Measurements from ENCODE around the gene LRFN2.

The LRFN2 gene

GRCh38 chr6:40342723-40343122, 244.4 kb downstream of the LRFN2 start:
- Mint-ChIP-seq H3K27ac (no peak overlapping the region), H3K36me3 (ENCODE audit: low read depth) (no peaks in the 10 kb centered on the region), H3K4me1 (ENCODE audit: low read depth) (no peaks in the 10 kb centered on the region), H3K9me3 (no peaks in the 10 kb centered on the region), H3K4me3 (no peak overlapping the region), H3K27me3 (ENCODE audit: low read depth) (peaks cover 11% of the 10 kb centered on the region)
- DNase-seq (ENCODE audit: low spot score), result no peak

- Mint-ChIP-seq H3K4me1 (ENCODE audit: low read depth) (no peaks in the 10 kb centered on the region), H3K9me3 (no peaks in the 10 kb centered on the region), H3K4me3 (no peak overlapping the region), H3K36me3 (ENCODE audit: low read depth) (no peaks in the 10 kb centered on the region), H3K27ac (no peak overlapping the region), H3K27me3 (ENCODE audit: low read depth) (peaks cover 11% of the 10 kb centered on the region)
- DNase-seq (ENCODE audit: low spot score), result no peak
Measured at GRCh38 chr6:40341726-40342125, 245.4 kb downstream of the LRFN2 start.

Data from T-helper 2 cell treated with Interferon-gamma antibody and Interleukin-4, amounts not matched to agents 5 μg/mL and 100 μg/mL, for 36 hours (primary cell).